C1 segment of cervical spinal cord (tissue), 14 donors: ENCODE measurements around the gene SCAP.
A peak's percentile ranks its signal among the peaks of the same experiment; 100 is the strongest.

Source experiments
- DNase-seq, 14 donors: peaks; one replicate each; lab custom pipeline; 2025; lab: John Stamatoyannopoulos, UW

SCAP gene

DNA sequence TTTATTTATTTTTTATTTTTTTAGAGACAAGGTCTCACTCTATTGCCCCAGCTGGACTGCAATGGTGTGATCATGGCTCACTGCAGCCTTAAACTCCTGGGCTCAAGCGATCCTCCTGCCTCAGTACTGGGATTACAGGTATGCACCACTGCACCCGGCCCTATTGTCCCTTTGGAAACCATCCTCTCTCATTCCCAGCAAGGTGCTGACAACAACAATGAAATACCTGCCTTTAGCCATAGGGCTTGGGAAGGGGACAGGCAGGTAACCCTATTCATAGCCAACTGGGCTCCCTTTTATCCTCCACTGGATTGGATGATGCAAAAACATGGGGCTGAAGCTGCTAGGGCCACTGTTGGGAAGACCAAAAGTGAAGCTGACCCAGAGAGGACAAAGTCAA, 43.1 kb downstream of the SCAP start:
- DNase-seq: no peak

DNA sequence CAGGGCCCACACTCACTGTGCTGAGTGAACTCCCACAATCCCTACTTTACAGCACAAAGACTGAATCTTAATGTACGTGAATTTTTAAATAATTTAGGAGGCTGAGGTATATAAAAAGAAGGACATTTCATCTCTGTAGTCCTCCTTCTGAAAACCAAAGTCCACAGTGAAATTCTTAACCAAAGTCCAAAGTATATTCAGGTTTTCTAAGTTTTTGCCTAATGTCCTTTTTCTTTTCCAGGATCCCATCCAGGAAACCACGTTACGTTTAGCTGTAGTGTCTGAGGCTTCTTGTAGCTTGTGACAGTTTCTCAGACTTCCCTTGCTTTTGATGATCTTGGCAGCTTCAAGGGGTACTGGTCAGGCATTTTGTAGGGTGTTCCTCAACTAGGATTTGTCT, 44.5 kb downstream of the SCAP start:
- DNase-seq: no peak

DNA sequence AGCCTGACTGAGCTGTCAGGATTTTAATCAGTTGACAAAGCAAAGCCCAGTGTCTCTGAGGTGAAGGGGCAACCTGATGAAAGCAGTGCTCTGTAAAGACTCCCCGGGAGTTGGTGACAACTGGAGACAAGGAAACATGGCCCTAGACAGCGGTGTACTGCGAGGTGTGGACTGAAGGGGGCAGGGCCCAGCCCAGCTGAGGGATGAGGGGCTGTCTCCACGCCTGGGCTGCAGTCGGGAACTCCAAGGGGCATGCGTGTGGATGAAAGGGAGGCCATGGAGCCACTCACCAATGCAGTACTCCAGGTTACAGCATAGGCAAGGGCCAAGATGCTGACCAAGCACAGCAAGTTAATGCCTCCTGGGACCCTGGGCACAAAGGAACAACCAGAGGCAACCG, 45.1 kb downstream of the SCAP start:
- no peak for DNase-seq

DNA sequence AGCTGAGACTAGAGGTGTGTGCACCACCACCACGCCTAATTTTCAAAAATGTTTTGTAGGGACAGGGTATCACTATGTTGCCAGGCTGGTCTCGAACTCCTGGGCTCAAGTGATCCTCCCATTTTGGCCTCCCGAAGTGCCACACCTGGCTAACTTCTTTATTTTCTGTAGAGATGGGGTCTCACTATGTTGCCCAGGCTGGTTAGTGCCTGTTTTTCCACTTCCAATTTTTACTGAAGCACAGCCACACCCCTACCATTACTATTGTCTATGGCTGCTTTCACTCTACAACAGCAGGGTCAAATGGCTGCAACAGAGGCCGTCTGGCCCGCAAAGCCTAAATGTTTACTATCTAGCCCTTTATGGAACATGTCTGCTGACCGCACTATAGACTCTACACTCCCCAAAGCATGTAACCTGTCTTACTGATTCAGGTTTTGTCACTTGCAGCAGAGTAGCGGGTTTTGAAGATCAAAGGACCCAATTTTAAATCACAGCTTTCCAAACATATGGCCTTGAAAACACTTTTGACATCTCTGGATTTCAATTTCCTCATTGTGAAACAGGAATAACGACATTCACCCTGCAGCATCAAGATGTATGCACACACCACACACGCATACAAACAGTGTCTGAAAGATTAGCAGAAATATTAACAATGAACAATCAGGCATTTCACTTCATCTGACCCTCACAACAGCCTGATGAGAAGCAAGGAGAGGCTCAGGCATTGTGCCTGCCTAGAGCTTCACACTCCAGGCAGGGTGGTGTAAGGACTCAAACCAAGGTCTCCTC, 46.1 kb downstream of the SCAP start:
- no peak for DNase-seq

DNA sequence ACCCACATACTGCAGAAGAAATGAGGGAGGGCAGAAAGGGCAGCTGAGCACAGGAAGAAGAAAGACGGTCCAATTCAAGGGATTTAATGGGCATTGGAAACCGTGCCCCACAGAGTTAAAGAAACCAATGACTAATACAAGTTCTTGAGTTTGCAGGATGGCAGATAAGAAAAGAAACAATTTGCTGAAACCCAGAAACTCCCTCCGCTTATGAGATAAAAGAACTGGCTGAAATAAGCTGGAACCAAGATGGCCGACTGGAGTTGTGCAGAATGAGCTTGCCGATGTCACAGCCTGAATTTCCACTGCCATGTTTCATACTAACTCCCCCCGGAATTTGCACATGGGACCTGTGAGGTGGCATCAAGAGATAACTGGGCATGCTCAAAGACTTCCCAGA, 47.1 kb downstream of the SCAP start:
- DNase-seq: no peak

DNA sequence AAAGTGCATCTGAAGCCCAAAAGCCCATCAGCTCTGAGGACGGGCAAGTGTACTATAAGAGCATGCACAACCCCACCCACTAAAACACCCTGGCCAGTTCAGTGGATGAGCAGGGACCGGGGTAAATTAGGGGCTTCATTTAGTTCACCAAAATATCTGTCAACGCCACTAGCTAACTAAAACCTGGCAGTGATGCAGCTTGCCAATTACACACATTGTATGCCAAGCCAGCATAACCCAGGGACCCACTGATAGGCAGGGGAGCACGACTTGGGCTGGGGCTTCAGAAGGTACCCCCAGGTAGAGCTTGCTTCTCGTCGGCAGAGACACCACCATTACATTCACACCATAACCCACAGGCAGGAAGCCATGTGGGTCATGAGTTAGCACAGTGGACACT, 47.9 kb downstream of the SCAP start:
- no peak for DNase-seq

DNA sequence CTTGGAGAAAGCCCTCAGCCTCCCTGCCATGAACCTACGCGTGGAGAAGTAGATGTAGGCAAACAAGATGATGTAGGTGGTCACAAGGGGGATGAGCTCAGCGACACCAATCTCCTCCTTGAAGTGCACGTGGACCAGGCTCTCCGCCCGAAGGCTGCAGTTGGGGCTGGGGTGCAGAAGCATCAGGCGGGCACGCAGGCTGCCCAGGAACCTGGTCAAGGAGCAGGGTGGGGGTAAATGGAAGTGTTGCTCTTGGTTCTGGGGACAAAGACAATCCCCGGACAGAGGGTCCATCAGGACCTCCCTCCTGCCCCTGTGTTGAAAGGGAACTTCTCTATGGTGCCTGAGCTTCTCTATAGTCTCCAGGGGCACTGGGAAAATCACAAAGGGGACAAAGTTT, 49.8 kb downstream of the SCAP start:
- DNase-seq: no peak

DNA sequence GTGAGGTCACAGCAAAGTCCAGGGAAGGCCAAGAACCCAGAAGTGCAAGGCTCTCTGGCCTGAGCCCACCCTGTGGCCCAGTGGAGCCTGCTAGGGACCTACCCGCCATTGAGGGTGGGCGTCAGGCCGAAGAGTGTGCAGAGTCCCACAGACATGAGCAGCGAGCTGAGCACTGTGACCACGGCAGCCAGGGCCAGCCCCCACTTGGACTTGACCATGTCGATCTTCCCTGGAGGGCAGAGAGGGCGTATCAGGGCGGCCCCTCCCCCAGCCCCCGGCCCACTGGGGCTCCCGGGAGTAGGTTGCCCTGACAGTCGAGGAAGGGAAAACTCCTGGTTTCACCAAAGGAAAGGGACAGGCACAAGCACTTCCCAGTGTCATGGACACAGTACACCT, 50.4 kb downstream of the SCAP start:
- DNase-seq: no peak

DNA sequence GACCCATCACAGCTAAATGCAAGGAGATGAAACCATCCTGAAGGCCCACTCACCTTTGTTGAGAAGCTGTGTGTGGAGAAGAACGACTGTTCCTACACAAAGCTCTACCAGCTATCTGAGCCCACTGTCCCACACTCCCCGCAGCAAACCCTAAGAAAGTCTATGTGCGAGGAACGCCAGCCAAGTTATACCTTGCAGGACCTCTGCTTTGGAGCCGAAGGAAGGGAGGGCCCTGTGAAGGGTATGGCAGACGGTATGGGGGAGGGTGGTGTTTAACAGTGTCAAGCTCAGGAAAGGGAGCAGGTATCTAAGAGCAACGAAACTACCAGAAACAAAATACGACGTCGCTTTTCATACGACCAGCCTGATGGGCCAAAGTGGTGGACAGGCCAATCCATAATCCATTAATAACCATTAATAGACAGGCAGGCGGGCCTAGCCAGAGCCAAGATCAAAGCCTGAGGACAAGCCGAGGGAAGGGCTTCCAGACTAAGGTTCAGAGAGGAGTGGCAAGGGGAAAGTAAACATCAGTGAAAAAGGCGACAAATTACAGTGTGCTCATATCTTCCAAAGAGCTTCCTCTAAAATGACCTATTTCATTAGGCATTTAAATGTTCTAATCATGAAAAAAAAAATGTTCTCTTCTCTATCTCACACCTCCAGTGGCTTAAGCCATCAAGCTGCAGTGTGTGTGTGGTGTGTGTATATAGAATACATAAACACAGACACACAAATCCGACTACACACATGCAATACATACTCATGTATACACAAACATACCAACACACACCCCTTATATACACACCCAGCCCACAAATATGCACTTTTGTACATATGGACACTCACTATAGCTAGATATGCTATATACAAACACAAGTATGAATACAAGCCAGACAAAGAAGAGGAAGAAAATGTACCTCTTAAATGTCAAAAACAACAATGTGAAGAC, 51.0 kb downstream of the SCAP start:
- no peak for DNase-seq

DNA sequence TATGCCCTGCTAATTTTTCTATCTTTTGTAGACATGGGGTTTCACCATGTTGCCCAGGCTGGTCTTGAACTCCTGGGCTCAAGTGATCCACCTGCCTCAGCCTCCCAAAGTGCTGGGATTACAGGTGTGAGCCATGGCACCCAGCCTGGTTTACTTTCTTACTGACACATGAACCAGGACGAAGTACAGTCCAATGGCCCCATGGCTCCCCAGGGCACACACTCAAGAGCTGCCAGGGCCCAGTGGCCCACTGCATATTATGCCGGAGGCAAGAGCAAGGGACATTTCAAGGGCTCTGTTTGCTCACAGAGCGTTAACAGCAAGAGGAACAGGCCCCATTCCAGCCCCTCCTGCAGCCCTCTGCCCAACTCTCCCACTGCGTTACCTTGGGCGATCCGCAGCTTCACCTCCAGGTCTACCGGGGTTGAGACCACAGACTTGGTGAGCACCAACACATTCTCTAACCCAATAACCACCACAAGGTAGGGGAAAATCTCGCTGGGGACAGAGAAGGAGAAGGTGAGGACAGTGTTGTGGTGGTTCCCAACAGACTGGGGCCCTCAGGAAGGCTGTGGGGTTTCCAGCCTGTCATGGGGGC, 52.1 kb downstream of the SCAP start:
- no peak for DNase-seq

DNA sequence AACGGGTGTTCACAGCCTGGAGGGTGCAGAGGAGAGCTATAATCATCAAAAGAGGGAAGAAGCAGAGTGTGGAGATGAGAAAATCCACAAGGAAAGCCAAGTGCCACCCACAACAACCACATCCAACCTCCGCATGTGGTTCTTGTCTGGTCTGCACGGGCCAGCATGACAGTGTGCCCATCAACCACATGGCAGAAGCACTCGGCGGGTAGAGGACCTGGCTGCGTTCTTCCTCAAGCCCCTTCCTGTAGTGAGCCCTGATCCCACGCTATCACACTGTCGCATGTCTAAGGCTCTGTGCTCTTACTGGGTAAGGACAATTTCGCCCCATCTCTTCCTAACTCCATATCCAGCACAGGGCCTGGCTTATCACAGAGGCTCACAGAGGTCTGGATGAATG, 53.0 kb downstream of the SCAP start:
- DNase-seq: no peak

DNA sequence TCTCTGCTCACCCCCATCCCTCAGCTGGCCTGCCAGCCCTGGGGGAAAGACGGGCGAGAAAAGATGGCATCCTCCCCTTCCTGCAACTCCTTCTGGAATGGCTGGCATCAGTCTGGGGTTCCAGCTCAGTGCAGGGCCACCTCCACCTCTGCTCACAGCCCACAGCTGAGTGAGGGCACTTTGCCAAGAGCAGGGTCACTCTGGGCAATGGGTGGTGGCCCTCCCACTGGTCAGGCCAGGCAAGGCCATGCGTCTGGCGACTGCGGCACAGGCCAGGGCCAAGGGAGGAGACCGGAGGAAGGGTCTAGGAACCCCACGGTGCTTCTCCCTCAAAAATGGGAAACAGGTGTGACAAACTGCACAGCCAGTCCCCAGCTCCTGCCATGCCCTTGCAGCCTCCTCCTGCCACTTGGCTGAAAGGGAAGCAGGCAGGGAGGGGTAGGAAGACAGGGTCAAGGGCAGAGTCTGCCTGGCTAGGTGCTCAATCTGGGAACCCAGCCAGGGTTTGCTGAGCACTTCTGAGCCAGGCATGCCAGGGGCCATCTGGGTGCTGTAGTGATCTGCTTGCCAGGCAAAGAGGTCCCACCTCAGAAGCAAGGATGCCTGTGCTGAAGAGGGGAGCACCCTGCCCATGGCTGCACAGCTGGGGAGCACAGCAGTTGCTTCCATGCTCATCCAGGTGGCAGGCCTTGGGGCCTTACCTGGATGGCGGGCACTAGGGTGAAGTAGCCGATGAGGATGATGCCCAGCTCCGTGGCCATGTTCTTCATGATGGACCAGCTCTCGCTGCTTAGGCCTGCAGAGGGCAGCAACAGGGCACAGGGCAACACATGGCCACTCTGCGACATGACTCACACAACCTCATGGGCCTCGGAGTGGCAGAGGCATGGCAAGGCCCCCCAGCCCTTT, 53.7 kb downstream of the SCAP start:
- peak in 1 of 14 donors; percentile 19 for DNase-seq

DNA sequence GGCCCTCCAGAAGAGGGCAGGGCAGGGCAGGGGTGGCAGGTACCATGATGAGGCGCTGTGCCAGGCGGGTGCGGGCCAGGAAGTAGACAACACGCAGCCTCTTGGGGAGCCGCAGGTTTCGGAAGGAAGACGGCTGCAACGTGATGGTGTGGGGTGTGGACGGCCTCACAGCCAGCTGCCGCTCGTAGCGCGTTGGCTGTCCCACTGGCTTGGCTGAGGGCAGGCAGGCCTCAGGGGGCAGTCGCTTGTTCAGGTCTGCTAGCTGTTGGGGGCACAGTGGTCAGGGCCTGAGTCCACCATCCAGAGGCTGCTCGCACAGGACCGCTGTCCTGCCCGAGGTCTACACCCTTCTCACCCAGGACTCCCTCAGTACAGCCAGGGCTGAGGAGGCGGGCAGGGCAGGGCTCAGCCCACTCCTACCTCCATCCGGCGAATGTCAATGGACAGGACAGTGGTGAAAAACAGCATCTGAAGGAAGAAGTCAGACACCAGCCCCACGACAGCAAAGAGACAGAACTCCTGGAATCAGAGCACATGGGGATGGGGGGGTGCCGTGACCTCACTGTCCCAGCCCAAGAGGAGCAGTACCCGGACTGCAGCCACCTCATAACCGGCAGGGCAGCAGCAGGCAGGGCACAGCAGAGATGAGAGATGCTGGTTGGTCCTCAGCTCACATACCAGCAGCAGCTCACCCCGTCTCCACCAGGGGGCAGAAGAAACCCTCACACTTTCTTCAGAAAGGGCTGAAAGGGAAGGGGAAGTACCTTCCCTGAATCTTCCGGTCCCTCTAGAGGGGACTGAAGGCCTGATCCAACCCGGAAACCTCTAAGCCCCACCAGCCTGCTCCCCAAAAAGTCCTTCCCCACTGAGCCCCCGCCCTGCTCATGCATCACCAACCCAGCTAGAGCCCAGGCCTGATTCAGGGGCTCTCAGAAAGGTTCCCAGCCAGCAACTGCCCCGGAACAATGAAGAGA, 54.9 kb downstream of the SCAP start:
- peak in 13 of 14 donors; percentile 25 to 81 (median 69) for DNase-seq

DNA sequence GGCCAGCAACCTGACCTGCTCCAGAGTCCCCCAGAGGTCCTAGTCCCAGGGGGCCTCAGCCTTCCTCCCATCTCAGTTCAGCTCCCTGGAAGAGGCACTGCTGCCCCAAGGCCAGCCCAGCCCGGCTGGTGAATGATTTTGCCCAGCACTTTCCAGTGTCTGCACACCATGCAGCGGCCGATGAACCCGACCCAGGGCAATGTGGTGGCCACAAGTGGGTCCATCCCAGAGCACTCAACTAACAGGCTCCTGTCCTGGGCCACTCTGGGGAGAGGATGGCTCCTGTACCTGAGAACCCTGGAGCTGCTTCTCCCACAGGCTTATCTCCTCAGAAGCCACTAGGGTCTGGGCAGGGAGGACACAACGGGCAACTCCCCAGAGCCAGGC, 55.7 kb downstream of the SCAP start:
- DNase-seq: no peak

DNA sequence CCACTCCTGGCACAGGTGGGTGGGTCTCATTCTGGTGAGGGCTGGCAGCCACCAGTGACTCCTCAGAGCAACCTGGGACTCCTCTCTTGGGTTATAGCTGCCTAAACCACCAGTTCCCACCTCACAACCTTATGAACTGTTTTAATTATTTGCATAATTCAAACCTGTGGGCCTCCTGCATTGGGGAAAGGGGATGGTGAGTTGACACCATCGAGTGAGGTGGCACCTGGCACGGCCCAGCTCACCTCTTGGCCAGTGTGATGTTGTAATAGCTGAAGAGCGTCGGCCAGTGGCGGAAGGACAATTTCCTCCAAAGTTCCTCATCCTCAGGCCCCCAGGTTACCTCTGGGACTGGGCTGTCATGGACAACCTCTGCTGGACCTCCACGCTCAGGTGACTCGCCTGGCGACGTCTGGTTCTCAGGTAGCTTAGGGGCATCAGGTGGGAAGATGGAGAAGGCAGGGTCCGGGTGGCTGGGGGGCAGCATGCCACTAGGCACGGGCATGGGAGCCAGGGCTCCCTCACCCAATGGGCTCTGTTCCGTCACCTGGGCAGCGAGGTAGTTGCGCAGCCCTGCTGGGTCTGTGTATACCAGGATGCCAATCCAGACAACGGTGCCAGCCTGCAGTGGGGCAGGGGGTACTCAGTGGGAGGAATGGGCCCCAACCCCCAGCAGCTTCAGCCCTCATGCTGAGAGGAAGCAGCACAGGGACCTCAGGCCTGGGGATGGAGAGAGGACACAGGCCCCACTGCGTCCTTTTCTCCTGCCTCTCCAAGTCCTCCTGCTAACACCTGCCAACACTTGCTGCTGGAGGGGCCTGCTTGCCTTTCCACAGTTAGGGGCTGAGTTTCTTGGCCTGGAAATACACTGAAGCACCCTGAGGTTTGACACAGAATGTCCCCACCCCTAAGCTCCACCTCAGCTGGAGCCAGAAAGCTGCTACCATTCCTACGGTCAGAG, 56.4 kb downstream of the SCAP start:
- no peak for DNase-seq

DNA sequence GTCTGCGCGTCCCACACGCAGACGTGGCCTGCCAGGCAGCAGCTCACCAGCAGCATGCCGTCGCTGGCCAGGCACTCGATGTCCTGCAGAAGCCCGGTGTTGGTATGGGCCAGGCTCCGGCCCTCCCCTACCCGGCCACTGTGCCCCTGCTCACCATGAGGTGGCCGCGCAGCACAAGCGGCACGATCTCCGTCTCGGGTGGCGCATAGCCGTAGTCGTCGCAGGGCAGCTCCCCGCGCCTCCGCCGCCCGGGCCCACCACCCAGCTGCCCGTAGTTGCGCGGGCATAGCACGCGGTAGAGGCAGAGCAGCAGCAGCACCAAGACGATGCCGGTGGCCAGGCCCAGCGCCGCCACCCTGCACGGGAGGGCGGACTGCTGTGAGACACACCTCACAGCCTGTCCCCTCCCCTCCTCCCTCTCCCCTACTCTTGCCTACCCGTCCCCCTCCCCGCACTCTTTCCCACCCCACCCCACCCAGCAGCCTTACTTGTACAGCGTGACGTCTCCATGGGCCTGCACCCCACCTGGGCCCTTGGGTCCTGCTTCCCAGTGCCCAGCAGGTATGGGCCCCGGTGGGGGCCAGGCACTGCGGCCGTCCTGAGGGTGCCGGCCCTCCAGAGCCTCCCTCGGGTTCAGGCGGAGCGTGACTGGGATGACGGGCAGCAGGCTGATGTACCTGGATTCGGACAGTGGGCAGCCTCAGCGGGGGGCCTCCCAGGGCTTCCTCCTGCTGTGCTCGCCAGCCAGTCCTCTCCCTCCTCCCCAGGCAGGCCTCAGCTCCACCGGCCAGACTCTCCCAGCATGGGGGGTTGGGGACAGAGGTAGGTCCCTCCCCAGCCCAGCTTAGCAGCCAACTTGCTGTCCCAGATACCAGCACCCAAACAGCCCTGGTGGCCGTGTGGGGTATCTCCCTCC, 57.3 kb downstream of the SCAP start:
- no peak for DNase-seq

DNA sequence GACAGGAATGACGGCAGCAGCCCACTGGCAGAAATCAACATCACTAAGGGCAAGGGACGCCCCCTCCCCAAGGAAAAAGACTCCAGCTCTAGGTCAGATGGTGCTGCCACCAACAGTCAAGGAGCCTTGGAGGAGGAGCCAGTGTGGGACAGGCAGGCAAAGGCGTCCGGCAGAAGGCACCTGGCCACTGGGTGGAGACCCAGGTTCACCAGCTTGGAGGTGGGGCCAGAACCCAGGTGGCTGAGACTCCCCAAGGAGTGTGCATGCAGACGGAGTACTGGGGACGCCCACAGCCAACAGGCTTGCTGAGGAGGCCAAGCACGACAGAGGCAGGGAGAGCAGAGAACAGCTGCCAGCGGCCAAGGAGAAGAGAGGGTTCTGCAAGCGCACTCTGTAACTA, 59.7 kb downstream of the SCAP start:
- no peak for DNase-seq
